ENCODE results near the gene MTX1. TPM values are rescaled to one million over a fixed set of nuclear protein-coding genes. Genes with fewer than 3 reads are reported as not detected.
A peak's percentile ranks its signal among the peaks of the same experiment; 100 is the strongest.

Gene MTX1
- total and polyA plus RNA-seq, 2 of the 4 experiments (the other 2 are of a cell fraction) = 67.2 to 73.7 TPM

DNA sequence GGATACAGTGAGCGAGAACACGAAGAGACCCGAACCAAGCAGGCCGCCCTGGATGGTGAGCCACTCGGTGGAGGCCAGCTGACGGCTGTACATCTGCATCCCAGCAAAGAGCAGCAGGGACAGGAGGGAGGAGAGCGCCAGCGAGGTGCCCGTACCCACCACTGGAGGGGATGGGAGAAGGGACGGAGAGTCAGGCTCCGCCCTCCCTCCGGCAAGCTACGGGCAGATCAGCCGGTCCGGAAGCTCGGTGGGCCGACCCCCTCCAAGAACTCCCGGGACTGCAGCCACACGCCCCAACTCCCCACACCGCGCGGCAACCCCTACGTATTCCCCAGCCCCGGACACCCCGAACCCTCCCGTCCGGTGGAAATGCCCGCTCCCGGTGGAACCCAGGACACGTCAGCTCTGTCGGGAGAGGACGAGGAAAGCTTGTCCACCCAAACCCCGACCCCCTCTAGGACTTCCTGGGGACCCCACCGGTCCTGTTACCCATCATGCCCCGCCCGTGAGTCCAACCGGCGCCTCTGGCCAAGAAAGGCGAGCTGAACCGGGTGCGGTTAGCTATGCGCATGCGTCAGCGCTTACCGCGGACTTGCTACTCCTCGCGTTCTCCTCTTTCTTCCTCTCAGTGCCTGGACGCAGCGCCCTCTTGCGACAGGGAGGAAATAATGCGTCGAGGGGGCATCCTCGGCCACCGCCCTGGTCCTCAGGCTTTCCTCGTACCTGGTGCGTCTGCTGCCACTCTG, 35.6 kb upstream of the MTX1 start, which contains the start of gene KRTCAP2:
KRTCAP2 (minus strand) TSS at position 573 of the 746 bp plus-strand sequence; CDS start at position 493, 80 bp downstream.
- POLR2A ChIA-PET (ENCODE audit: unreplicated experiment) = interaction anchor here (0.9 to 1.0 kb wide), 2 partner anchors 21 to 52 kb away, joined by 3 to 4 read pairs; no protein-coding TSS in a partner anchor
- TF ChIP-seq RAD21 (IDR thresholded peaks at IDR 0.05; ENCODE audit: low read length) = peak; percentile 49
- no peak for TF ChIP-seq NFE2L2 (IDR thresholded peaks at IDR 0.05; ENCODE audit: low read depth, low read length)
- TF ChIP-seq, protein P1, sequence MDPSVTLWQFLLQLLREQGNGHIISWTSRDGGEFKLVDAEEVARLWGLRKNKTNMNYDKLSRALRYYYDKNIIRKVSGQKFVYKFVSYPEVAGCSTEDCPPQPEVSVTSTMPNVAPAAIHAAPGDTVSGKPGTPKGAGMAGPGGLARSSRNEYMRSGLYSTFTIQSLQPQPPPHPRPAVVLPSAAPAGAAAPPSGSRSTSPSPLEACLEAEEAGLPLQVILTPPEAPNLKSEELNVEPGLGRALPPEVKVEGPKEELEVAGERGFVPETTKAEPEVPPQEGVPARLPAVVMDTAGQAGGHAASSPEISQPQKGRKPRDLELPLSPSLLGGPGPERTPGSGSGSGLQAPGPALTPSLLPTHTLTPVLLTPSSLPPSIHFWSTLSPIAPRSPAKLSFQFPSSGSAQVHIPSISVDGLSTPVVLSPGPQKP (IDR thresholded peaks at IDR 0.05; ENCODE audit: borderline replicate concordance, low read depth, low read length) = no peak
- TF ChIP-seq RCOR1 (IDR thresholded peaks at IDR 0.05; ENCODE audit: insufficient replicate concordance, low read length) = peak; percentile 85
- TF ChIP-seq BHLHE40 (IDR thresholded peaks at IDR 0.05; ENCODE audit: low read depth, low read length) = no peak
- TF ChIP-seq, protein P2, sequence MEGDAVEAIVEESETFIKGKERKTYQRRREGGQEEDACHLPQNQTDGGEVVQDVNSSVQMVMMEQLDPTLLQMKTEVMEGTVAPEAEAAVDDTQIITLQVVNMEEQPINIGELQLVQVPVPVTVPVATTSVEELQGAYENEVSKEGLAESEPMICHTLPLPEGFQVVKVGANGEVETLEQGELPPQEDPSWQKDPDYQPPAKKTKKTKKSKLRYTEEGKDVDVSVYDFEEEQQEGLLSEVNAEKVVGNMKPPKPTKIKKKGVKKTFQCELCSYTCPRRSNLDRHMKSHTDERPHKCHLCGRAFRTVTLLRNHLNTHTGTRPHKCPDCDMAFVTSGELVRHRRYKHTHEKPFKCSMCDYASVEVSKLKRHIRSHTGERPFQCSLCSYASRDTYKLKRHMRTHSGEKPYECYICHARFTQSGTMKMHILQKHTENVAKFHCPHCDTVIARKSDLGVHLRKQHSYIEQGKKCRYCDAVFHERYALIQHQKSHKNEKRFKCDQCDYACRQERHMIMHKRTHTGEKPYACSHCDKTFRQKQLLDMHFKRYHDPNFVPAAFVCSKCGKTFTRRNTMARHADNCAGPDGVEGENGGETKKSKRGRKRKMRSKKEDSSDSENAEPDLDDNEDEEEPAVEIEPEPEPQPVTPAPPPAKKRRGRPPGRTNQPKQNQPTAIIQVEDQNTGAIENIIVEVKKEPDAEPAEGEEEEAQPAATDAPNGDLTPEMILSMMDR (conservative IDR thresholded peaks at IDR 0.05; ENCODE audit: low read depth, low read length) = peak; percentile 97
- peak; percentile 87 for TF ChIP-seq POLR2A (IDR thresholded peaks at IDR 0.05; ENCODE audit: low read depth, low read length)
- no peak; the same call in 1 of the 2 replicates for TF ChIP-seq CHD1 (IDR thresholded peaks at IDR 0.05; ENCODE audit: low read depth, low read length)
- no peak for TF ChIP-seq MXI1 (IDR thresholded peaks at IDR 0.05; ENCODE audit: borderline replicate concordance, low read depth, low read length)
- no peak for TF ChIP-seq RFX5 (IDR thresholded peaks at IDR 0.05; ENCODE audit: low read depth, low read length)
- TF ChIP-seq MAZ (IDR thresholded peaks at IDR 0.05; ENCODE audit: borderline replicate concordance, low read depth, low read length) = peak; percentile 85; the same call in 1 of the 2 replicates
- no peak for TF ChIP-seq FOS (IDR thresholded peaks at IDR 0.05; ENCODE audit: low read depth, low read length)
- no peak for TF ChIP-seq MAFK (IDR thresholded peaks at IDR 0.05; ENCODE audit: low read depth, low read length)
- TF ChIP-seq SMC3 (IDR thresholded peaks at IDR 0.05; ENCODE audit: low read depth, low read length) = peak; percentile 21; the same call in 1 of the 2 replicates

More for the DNA sequence above, 35.6 kb upstream of the MTX1 start, which contains the start of gene KRTCAP2:
- peak within 1 kb of the TSS; percentile 37 for H2BK120ac ChIP-seq (ENCODE audit: low read depth, low read length)
- H2AK9ac ChIP-seq (replicated peaks; ENCODE audit: low read depth, low read length, poor library complexity) = peak within 1 kb of the TSS; percentile 93
- peak within 1 kb of the TSS; percentile 96 for H2AFZ ChIP-seq (replicated peaks; ENCODE audit: low read length, poor library complexity)
- H2AK5ac ChIP-seq (ENCODE audit: low read depth, low read length) = peak within 1 kb of the TSS; percentile 87
- no peak within 1 kb of the TSS; the same call in 2 of the 3 replicates for H2BK15ac ChIP-seq (ENCODE audit: low read depth, low read length)
- CTCF ChIA-PET = interaction anchor here (0.6 to 1.6 kb wide), 8 partner anchors 21 to 704 kb away, joined by 3 to 19 read pairs (median 6); partner anchors contain the start of genes CLK2, PBXIP1 and THBS3
- peak within 1 kb of the TSS; percentile 86 for H2BK5ac ChIP-seq (ENCODE audit: low read depth, low read length, poor library complexity, severe bottlenecking)
- BruUV-seq (replicated peaks) = no TSS peak
- H3K4me1 ChIP-seq (ENCODE audit: control insufficient read depth, insufficient read depth, low read length) = peaks cover 3% of the 10 kb centered on the region
- no peaks in the 10 kb centered on the region for H3K9me3 ChIP-seq (ENCODE audit: control insufficient read depth, insufficient read depth, low read length)
- DNase-seq (peak; percentile 95), ATAC-seq (ENCODE audit: low read depth) (peak; percentile 80)
- no peaks in the 10 kb centered on the region for H3K27me3 ChIP-seq (ENCODE audit: control insufficient read depth, insufficient read depth, low read length)
- H3K14ac ChIP-seq (replicated peaks; ENCODE audit: low read depth, low read length) = peak within 1 kb of the TSS; percentile 82
- H4K20me1 ChIP-seq (ENCODE audit: insufficient read depth, low read length) = no peaks in the 10 kb centered on the region
- H3K4me2 ChIP-seq (ENCODE audit: low read depth, low read length) = peak within 1 kb of the TSS; percentile 94
- peak within 1 kb of the TSS; percentile 94 for H3K9ac ChIP-seq (ENCODE audit: low read depth, low read length)
- intact Hi-C loops (cut with micrococcal nuclease) (loop anchor here (10.0 kb wide), 2 partner anchors 198 to 422 kb away; partner anchors contain the start of genes CKS1B and SHC1), dilution Hi-C loops (cut with HindIII; ENCODE audit: low sequenced_read_pairs, unreplicated experiment) (no loop called here), in situ Hi-C loops (cut with MboI; ENCODE audit: low sequenced_read_pairs) (no loop called here)
- peak within 1 kb of the TSS; percentile 76 for H3K56ac ChIP-seq (ENCODE audit: extremely low read depth, insufficient read depth, low read length)
- peaks cover 0 to 46% of the 10 kb centered on the region in 2 experiments for H3K79me1 ChIP-seq (ENCODE audit: low read depth in 1 of 2, low read length in 2 of 2)
- H2BK20ac ChIP-seq (ENCODE audit: low read depth, low read length) = no peak within 1 kb of the TSS
- peak within 1 kb of the TSS; percentile 81 for H3K4me3 ChIP-seq (ENCODE audit: insufficient read depth, low read depth, low read length)
- WGBS, 2 experiments (ENCODE audit: extremely low coverage in 2 of 2, insufficient read length in 1 of 2) = 0% methylated on average over 19 of the region's 57 CpGs; no CpG with 5 or more reads in 1 of the 2 experiments
- H4K91ac ChIP-seq (ENCODE audit: insufficient read depth, low read depth, low read length) = peak within 1 kb of the TSS; percentile 83
- peaks cover 28% of the 10 kb centered on the region for H3K36me3 ChIP-seq (ENCODE audit: control insufficient read depth, insufficient read depth, low read length)
- peak within 1 kb of the TSS; percentile 34 to 98 for H4K8ac ChIP-seq (ENCODE audit: low read depth in 2 of 2, low read length in 2 of 2)
- peak within 1 kb of the TSS; percentile 92 for H3K4ac ChIP-seq (ENCODE audit: low read depth, low read length)
- H3K9me1 ChIP-seq (ENCODE audit: insufficient read depth, low read length) = peaks cover 2% of the 10 kb centered on the region; the same call in 1 of the 2 replicates
- peak within 1 kb of the TSS; percentile 66; the same call in 1 of the 2 replicates for H3K23ac ChIP-seq (ENCODE audit: low read depth, low read length)
- H3K18ac ChIP-seq (ENCODE audit: low read depth, low read length) = peak within 1 kb of the TSS; percentile 38
- peak within 1 kb of the TSS; percentile 93 for H3K27ac ChIP-seq (ENCODE audit: insufficient read depth, low read length)
- H4K5ac ChIP-seq (ENCODE audit: low read depth, low read length) = peak within 1 kb of the TSS; percentile 92
